Lower lobe of right lung (tissue), 2 donors: ENCODE measurements around the gene TFF1. TPM values are rescaled to one million over a fixed set of nuclear protein-coding genes. Genes with fewer than 3 reads are reported as not detected.

ENCODE experiments used
- ATAC-seq, 2 donors: fragments of 200-7000 bp; cut with Tn5 transposase; one replicate each; pipeline ENCODE4 v1.9.1; 2020 to 2022; ENCODE audit warnings: mild to moderate bottlenecking in 2 of 2, moderate library complexity in 2 of 2
- DNase-seq: peaks from one replicate; pipeline ENCODE4 v3.0.0-alpha.2; 2020
- H3K27ac ChIP-seq: fragments of 200-600 bp; one replicate; pipeline ENCODE4 v1.8.0; 2022
- H3K27me3 ChIP-seq: fragments of 200-600 bp; one replicate; pipeline ENCODE4 v1.8.0; 2022; ENCODE audit warnings: low read depth
- H3K36me3 ChIP-seq: fragments of 200-600 bp; one replicate; pipeline ENCODE4 v1.8.0; 2022; ENCODE audit warnings: mild to moderate bottlenecking
- H3K4me1 ChIP-seq: fragments of 200-600 bp; one replicate; pipeline ENCODE4 v1.8.0; 2022
- H3K4me3 ChIP-seq: fragments of 200-600 bp; one replicate; pipeline ENCODE4 v1.8.0; 2022; ENCODE audit warnings: mild to moderate bottlenecking
- H3K9me3 ChIP-seq: fragments of 200-600 bp; one replicate; pipeline ENCODE4 v1.8.0; 2022
- CTCF ChIP-seq: fragments of 200-600 bp; IDR thresholded peaks from one replicate; pipeline ENCODE4 v1.8.0; 2022; ENCODE audit warnings: antibody characterized with exemption, mild to moderate bottlenecking
- intact Hi-C: fragments of 100-400 bp; cut with DNase I; formaldehyde crosslinking; loops from one replicate; pipeline ENCODE4 v1.11.0; 2022
- total RNA-seq: library from RNA; stranded (reverse); fragmentation: NEBNext Ultra II Directional; extraction: Animal tissue kit (Norgen Biotek cat#: 25700); gene quantifications from one replicate; pipeline ENCODE4 v1.2.1, GENCODE V29; 2021
- donor health status: DM: no; HTN: yes; CAD: no; lungs with severe emphysema.

TFF1 gene
- total RNA-seq, 1 donor from 2014 or later, result not detected

GRCh38 chr21:42350318-42350910, 15.9 kb downstream of the TFF1 start:
- Histone ChIP-seq H3K36me3 (no peaks in the 10 kb centered on the region), H3K4me1 (no peaks in the 10 kb centered on the region), H3K9me3 (no peaks in the 10 kb centered on the region), H3K27ac (no peak overlapping the region), H3K4me3 (no peak overlapping the region), H3K27me3 (peaks cover 5% of the 10 kb centered on the region)
- intact Hi-C loops, result no loop called here
- TF ChIP-seq CTCF, result no peak
- ATAC-seq (no peak), DNase-seq (no peak)

- Histone ChIP-seq H3K27me3 (peaks cover 5% of the 10 kb centered on the region), H3K4me3 (no peak overlapping the region), H3K27ac (no peak overlapping the region), H3K36me3 (no peaks in the 10 kb centered on the region), H3K9me3 (no peaks in the 10 kb centered on the region), H3K4me1 (no peaks in the 10 kb centered on the region)
- TF ChIP-seq CTCF, result no peak
- DNase-seq (no peak), ATAC-seq (no peak)
- intact Hi-C loops, result no loop called here
Measured at GRCh38 chr21:42349420-42350317, 16.7 kb downstream of the TFF1 start.

GRCh38 chr21:42348762-42349161, 17.6 kb downstream of the TFF1 start:
- no peaks in the 10 kb centered on the region for H3K4me1 ChIP-seq

GRCh38 chr21:42347601-42348327, 18.6 kb downstream of the TFF1 start:
- Histone ChIP-seq H3K4me3 (no peak overlapping the region), H3K27me3 (peaks cover 5% of the 10 kb centered on the region), H3K9me3 (no peaks in the 10 kb centered on the region), H3K36me3 (no peaks in the 10 kb centered on the region), H3K4me1 (no peaks in the 10 kb centered on the region), H3K27ac (no peak overlapping the region)
- no peak for TF ChIP-seq CTCF
- DNase-seq, result no peak
- intact Hi-C loops, result no loop called here
- no peak for ATAC-seq

More at GRCh38 chr21:42348762-42349161, 17.6 kb downstream of the TFF1 start:
- no peaks in the 10 kb centered on the region for H3K9me3 ChIP-seq
- ATAC-seq, result no peak
- no peak for DNase-seq
- no peak for TF ChIP-seq CTCF
- H3K36me3 ChIP-seq, result no peaks in the 10 kb centered on the region
- H3K27me3 ChIP-seq, result peaks cover 5% of the 10 kb centered on the region
- no peak overlapping the region for H3K27ac ChIP-seq
- H3K4me3 ChIP-seq, result no peak overlapping the region
- intact Hi-C loops, result no loop called here

GRCh38 chr21:42346866-42347600, 19.3 kb downstream of the TFF1 start:
- H3K9me3 ChIP-seq, result no peaks in the 10 kb centered on the region
- ATAC-seq, result no peak
- DNase-seq, result no peak
- H3K4me3 ChIP-seq, result no peak overlapping the region
- H3K27me3 ChIP-seq, result peaks cover 5% of the 10 kb centered on the region
- no peaks in the 10 kb centered on the region for H3K36me3 ChIP-seq
- no peaks in the 10 kb centered on the region for H3K4me1 ChIP-seq
- TF ChIP-seq CTCF, result no peak
- intact Hi-C loops, result no loop called here
- H3K27ac ChIP-seq, result no peak overlapping the region
